HG03135 (cell line): ENCODE data around the gene C10orf143.

Source experiments
- ATAC-seq: cut with Tn5 transposase; IDR thresholded peaks from one replicate; pipeline ENCODE4 v1.9.1; 2021; ENCODE audit warnings: mild to moderate bottlenecking, moderate library complexity; ENCODE audit not compliant: unreplicated experiment

C10orf143 gene

GRCh38 chr10:130054021-130054420 is 56.6 kb downstream of the C10orf143 start:
- ATAC-seq = no peak

GRCh38 chr10:130053561-130053960 is 57.1 kb downstream of the C10orf143 start:
- ATAC-seq = no peak

GRCh38 chr10:130052193-130052592 is 58.4 kb downstream of the C10orf143 start:
- ATAC-seq = no peak

- no peak for ATAC-seq
Measured at GRCh38 chr10:130050721-130051120, 59.9 kb downstream of the C10orf143 start.

GRCh38 chr10:130049987-130050386 is 60.6 kb downstream of the C10orf143 start:
- no peak for ATAC-seq

- ATAC-seq = no peak
Measured at GRCh38 chr10:130049244-130049643, 61.4 kb downstream of the C10orf143 start.

- no peak for ATAC-seq
Measured at GRCh38 chr10:130048081-130048480, 62.5 kb downstream of the C10orf143 start.

GRCh38 chr10:130047336-130047735 is 63.3 kb downstream of the C10orf143 start:
- ATAC-seq = no peak

- no peak for ATAC-seq
Measured at GRCh38 chr10:130046591-130046990, 64.0 kb downstream of the C10orf143 start.

- no peak for ATAC-seq
Measured at GRCh38 chr10:130045801-130046321, 64.8 kb downstream of the C10orf143 start.

GRCh38 chr10:130045091-130045652 is 65.5 kb downstream of the C10orf143 start:
- ATAC-seq = no peak

- no peak for ATAC-seq
Measured at GRCh38 chr10:130044067-130045061, 66.3 kb downstream of the C10orf143 start.

- no peak for ATAC-seq
Measured at GRCh38 chr10:130043491-130043890, 67.1 kb downstream of the C10orf143 start.

GRCh38 chr10:130042381-130042780 is 68.2 kb downstream of the C10orf143 start:
- no peak for ATAC-seq

GRCh38 chr10:130041451-130042371 is 68.9 kb downstream of the C10orf143 start:
- ATAC-seq = no peak

- ATAC-seq = no peak
Measured at GRCh38 chr10:130040817-130041330, 69.8 kb downstream of the C10orf143 start.

GRCh38 chr10:130040351-130040750 is 70.3 kb downstream of the C10orf143 start:
- no peak for ATAC-seq

GRCh38 chr10:130039141-130039540 is 71.5 kb downstream of the C10orf143 start:
- no peak for ATAC-seq

- no peak for ATAC-seq
Measured at GRCh38 chr10:130038611-130039109, 72.0 kb downstream of the C10orf143 start.

- no peak for ATAC-seq
Measured at GRCh38 chr10:130038019-130038555, 72.5 kb downstream of the C10orf143 start.
